Activated CD4-positive, alpha-beta T cell treated with anti-CD3 and anti-CD28 coated beads for 36 hours (primary cell): ENCODE data around the gene SGPL1. TPM values are rescaled to one million over a fixed set of nuclear protein-coding genes. Genes with fewer than 3 reads are reported as not detected.

Source experiments
- ATAC-seq: fragments of 200-7000 bp; cut with Tn5 transposase; one replicate; pipeline ENCODE4 v1.10.0; 2021; ENCODE audit warnings: mild to moderate bottlenecking, moderate library complexity
- CTCF ChIA-PET: fragments of 350-600 bp; sonication (Branson Sonifier 250); formaldehyde crosslinking; loops from one replicate; lab custom pipeline; 2021; ENCODE audit warnings: antibody characterized with exemption; lab: Charles Lee
- POLR2A ChIA-PET: fragments of 350-600 bp; sonication (Branson Sonifier 250); formaldehyde crosslinking; loops from one replicate; lab custom pipeline; 2021; ENCODE audit warnings: antibody characterized with exemption, inconsistent platforms; lab: Charles Lee
- DNase-seq: peaks from one replicate; pipeline ENCODE4 v3.0.0-alpha.2; 2020
- H3K27ac Mint-ChIP-seq: one replicate; pipeline ENCODE4 v1.8.0; 2021; ENCODE audit warnings: mixed read lengths
- H3K27me3 Mint-ChIP-seq: one replicate; pipeline ENCODE4 v1.8.0; 2021; ENCODE audit warnings: mixed read lengths
- H3K36me3 Mint-ChIP-seq: one replicate; pipeline ENCODE4 v1.8.0; 2021; ENCODE audit warnings: low read depth, mixed read lengths
- H3K4me1 Mint-ChIP-seq: one replicate; pipeline ENCODE4 v1.8.0; 2021; ENCODE audit warnings: mixed read lengths
- H3K4me3 Mint-ChIP-seq: one replicate; pipeline ENCODE4 v1.8.0; 2021; ENCODE audit warnings: mild to moderate bottlenecking, moderate library complexity, mixed read lengths
- H3K9me3 Mint-ChIP-seq: one replicate; pipeline ENCODE4 v1.8.0; 2021; ENCODE audit warnings: low read depth, mixed read lengths
- intact Hi-C, 2 experiments: fragments of 100-400 bp; cut with DNase I in 1 of 2; cut with micrococcal nuclease in 1 of 2; formaldehyde crosslinking; loops; one replicate each; pipeline versions ENCODE4 v1.14.2 to v1.15.1; 2022 to 2024; cut with DNase I, micrococcal nuclease
- total RNA-seq, 2 experiments: library from RNA; stranded (reverse); gene quantifications; one replicate each; pipeline ENCODE4 v1.2.3, GENCODE V29; 2021

The SGPL1 gene
- total RNA-seq, 2 experiments from 2014 or later = 33.7 to 48.7 TPM

GRCh38 chr10:70845816-70846215, 30.1 kb downstream of the SGPL1 start:
- H3K27ac Mint-ChIP-seq = peak overlapping the region; percentile 42

GRCh38 chr10:70846795-70847194, 31.0 kb downstream of the SGPL1 start:
- intact Hi-C loops = no loop called here
- DNase-seq (no peak), ATAC-seq (no peak)
- ChIA-PET POLR2A (no interaction called here), CTCF (interaction anchor here (1.6 to 2.2 kb wide), 5 partner anchors 9 to 26 kb away, joined by 5 to 8 read pairs (median 7); no protein-coding TSS in a partner anchor)
- Mint-ChIP-seq H3K27me3 (no peaks in the 10 kb centered on the region), H3K9me3 (no peaks in the 10 kb centered on the region), H3K27ac (peak overlapping the region; percentile 40), H3K4me1 (peaks cover 52% of the 10 kb centered on the region), H3K36me3 (peaks cover 56% of the 10 kb centered on the region), H3K4me3 (no peak overlapping the region)

More at GRCh38 chr10:70845816-70846215, 30.1 kb downstream of the SGPL1 start:
- Mint-ChIP-seq H3K4me3 (no peak overlapping the region), H3K4me1 (peaks cover 59% of the 10 kb centered on the region), H3K36me3 (peaks cover 59% of the 10 kb centered on the region), H3K27me3 (no peaks in the 10 kb centered on the region), H3K9me3 (no peaks in the 10 kb centered on the region)
- DNase-seq (no peak), ATAC-seq (no peak)
- POLR2A ChIA-PET = no interaction called here
- intact Hi-C loops = no loop called here
- CTCF ChIA-PET = interaction anchor here (0.9 to 2.2 kb wide), 5 partner anchors 10 to 25 kb away, joined by 3 to 7 read pairs (median 6); no protein-coding TSS in a partner anchor

DNA sequence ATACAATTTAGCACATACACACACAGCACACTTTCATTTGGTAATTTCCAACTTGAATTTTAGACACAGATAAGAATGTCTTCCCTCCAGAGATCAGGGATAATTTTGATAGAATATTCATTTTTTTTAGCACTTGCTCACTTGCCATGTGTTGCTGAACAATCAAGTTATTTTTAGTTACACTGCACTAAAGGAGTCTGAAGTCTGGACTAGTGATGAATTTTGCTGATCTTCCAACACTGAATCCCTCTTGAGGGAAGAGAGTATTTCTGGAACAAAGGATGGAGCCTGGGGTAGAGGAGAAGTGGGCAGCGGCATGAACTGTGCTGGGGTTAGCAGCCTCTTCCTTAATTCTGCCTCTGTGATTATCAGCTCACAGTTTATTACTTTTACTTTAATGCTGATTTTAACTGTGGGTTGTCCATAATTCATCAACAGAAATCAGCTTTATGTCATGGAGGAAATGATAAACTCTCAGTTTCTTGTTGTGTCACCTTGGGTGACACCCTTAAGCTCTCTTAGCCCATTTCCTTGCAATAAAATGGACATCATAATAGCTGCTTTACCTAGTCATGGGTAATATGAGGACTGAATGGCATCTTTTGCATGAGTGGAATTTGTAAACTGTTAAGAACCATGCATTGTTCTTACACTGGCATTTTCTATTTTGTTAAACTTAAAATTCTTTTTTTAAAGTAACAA, 32.1 kb downstream of the SGPL1 start:
- DNase-seq (no peak), ATAC-seq (peak; percentile 86)
- H3K27ac Mint-ChIP-seq = peak overlapping the region; percentile 82
- no peaks in the 10 kb centered on the region for H3K27me3 Mint-ChIP-seq
- ChIA-PET POLR2A (interaction anchor here (0.5 to 1.1 kb wide), 3 partner anchors 11 to 15 kb away, joined by 3 to 4 read pairs (median 3); no protein-coding TSS in a partner anchor), CTCF (interaction anchor here (0.7 to 2.2 kb wide), 5 partner anchors 9 to 30 kb away, joined by 3 to 8 read pairs (median 4); no protein-coding TSS in a partner anchor)
- peaks cover 52% of the 10 kb centered on the region for H3K4me1 Mint-ChIP-seq
- H3K9me3 Mint-ChIP-seq = no peaks in the 10 kb centered on the region
- intact Hi-C loops = loop anchor here (1.0 kb wide), 2 partner anchors 15 to 27 kb away; no protein-coding TSS in a partner anchor
- peak overlapping the region; percentile 23 for H3K4me3 Mint-ChIP-seq
- H3K36me3 Mint-ChIP-seq = peaks cover 49% of the 10 kb centered on the region

- Mint-ChIP-seq H3K4me1 (peaks cover 42% of the 10 kb centered on the region), H3K27ac (no peak overlapping the region), H3K9me3 (no peaks in the 10 kb centered on the region), H3K27me3 (no peaks in the 10 kb centered on the region), H3K36me3 (peaks cover 41% of the 10 kb centered on the region), H3K4me3 (no peak overlapping the region)
- no peak for DNase-seq
- intact Hi-C loops = no loop called here
- no peak for ATAC-seq
- POLR2A ChIA-PET = no interaction called here
- CTCF ChIA-PET = no interaction called here
Measured at GRCh38 chr10:70849582-70850016, 33.9 kb downstream of the SGPL1 start.

GRCh38 chr10:70850097-70850496, 34.3 kb downstream of the SGPL1 start:
- POLR2A ChIA-PET = no interaction called here
- intact Hi-C loops = no loop called here
- CTCF ChIA-PET = no interaction called here
- Mint-ChIP-seq H3K4me3 (no peak overlapping the region), H3K27ac (no peak overlapping the region), H3K4me1 (peaks cover 37% of the 10 kb centered on the region), H3K27me3 (no peaks in the 10 kb centered on the region), H3K36me3 (peaks cover 36% of the 10 kb centered on the region), H3K9me3 (no peaks in the 10 kb centered on the region)
- ATAC-seq (no peak), DNase-seq (no peak)

- intact Hi-C loops = no loop called here
- ChIA-PET CTCF (interaction anchor here (0.7 kb wide), 1 partner anchor 878 kb away, joined by 3 read pairs; no protein-coding TSS in a partner anchor), POLR2A (no interaction called here)
- Mint-ChIP-seq H3K27ac (no peak overlapping the region), H3K36me3 (peaks cover 37% of the 10 kb centered on the region), H3K4me3 (no peak overlapping the region), H3K27me3 (no peaks in the 10 kb centered on the region), H3K9me3 (no peaks in the 10 kb centered on the region), H3K4me1 (peaks cover 31% of the 10 kb centered on the region)
- DNase-seq = no peak
- no peak for ATAC-seq
Measured at GRCh38 chr10:70851597-70852475, 36.1 kb downstream of the SGPL1 start.

GRCh38 chr10:70853038-70853437, 37.3 kb downstream of the SGPL1 start:
- Mint-ChIP-seq H3K36me3 (peaks cover 39% of the 10 kb centered on the region), H3K4me1 (peaks cover 22% of the 10 kb centered on the region), H3K27me3 (no peaks in the 10 kb centered on the region), H3K9me3 (no peaks in the 10 kb centered on the region), H3K4me3 (no peak overlapping the region), H3K27ac (no peak overlapping the region)
- ChIA-PET POLR2A (no interaction called here), CTCF (interaction anchor here (0.6 to 1.4 kb wide), 2 partner anchors 28 to 309 kb away, joined by 3 to 6 read pairs; no protein-coding TSS in a partner anchor)
- intact Hi-C loops = no loop called here
- no peak for ATAC-seq
- no peak for DNase-seq

DNA sequence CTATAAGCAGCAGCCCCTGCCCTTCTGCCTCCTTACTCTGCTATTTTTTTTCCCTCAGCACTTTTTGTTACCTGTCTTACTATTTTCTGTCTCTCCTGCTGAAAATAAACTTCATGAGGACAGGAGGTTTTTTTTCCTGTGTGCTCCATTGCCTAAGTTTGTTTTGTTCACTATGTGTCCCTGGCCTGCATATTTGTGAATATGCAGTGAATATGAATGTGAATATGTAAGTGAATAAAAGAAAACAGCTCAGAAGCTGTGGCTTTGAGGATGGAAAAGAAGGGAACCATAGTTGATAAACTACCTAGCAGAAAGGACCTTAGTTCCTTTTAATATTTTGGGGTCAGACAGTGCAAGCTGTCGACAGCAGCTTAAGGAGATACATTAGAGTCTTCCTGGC, 37.7 kb downstream of the SGPL1 start:
- intact Hi-C loops = no loop called here
- Mint-ChIP-seq H3K27ac (no peak overlapping the region), H3K4me3 (no peak overlapping the region), H3K36me3 (peaks cover 41% of the 10 kb centered on the region), H3K4me1 (peaks cover 21% of the 10 kb centered on the region), H3K27me3 (no peaks in the 10 kb centered on the region), H3K9me3 (no peaks in the 10 kb centered on the region)
- ChIA-PET CTCF (interaction anchor here (0.6 to 1.4 kb wide), 3 partner anchors 27 to 309 kb away, joined by 3 to 6 read pairs (median 3); no protein-coding TSS in a partner anchor), POLR2A (no interaction called here)
- DNase-seq (no peak), ATAC-seq (no peak)

DNA sequence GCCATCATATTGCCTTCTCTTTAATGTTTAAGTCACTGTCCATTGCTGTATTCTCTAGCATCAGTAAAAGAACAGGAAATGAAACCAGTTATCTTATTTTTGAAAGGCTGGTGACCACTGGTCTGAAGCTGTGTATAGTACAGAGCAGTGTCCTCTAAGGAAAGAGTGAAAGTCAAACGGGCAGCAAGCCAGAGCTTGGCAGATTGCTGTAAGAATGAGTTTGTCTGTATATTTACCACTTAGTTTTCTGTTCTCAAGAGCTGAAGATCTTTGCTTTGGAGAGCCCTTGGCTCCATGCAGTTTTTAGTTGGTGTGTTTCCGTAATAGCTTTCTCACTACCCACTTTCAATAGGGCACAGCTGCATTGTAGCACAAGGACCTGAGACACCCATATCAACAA, 40.7 kb downstream of the SGPL1 start:
- intact Hi-C loops = no loop called here
- no peaks in the 10 kb centered on the region for H3K27me3 Mint-ChIP-seq
- ChIA-PET POLR2A (no interaction called here), CTCF (interaction anchor here (0.7 to 2.0 kb wide), 2 partner anchors 11 to 23 kb away, joined by 3 to 7 read pairs; no protein-coding TSS in a partner anchor)
- ATAC-seq (no peak), DNase-seq (no peak)
- peak overlapping the region; percentile 39 for H3K27ac Mint-ChIP-seq
- H3K4me1 Mint-ChIP-seq = peaks cover 7% of the 10 kb centered on the region
- no peaks in the 10 kb centered on the region for H3K9me3 Mint-ChIP-seq
- H3K36me3 Mint-ChIP-seq = peaks cover 49% of the 10 kb centered on the region
- no peak overlapping the region for H3K4me3 Mint-ChIP-seq

DNA sequence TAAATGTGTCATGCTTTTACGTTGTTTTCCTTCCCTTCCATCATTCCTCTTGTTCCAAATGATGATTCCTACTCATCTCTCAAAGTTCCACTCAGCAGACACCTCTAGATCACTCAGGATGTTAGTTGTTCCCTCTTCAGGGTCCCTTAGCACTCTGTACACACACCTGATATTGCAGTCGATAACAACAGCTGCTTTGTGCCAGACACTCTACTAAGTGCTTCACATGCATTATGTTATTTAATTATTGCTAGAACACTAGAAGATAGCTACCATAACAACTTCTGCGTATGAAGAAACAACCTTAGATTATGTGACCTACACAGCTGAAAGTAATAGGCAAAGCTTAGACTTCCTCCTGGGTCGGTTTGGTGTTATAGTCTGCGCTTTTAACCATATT, 43.0 kb downstream of the SGPL1 start:
- H3K27me3 Mint-ChIP-seq = no peaks in the 10 kb centered on the region
- ChIA-PET POLR2A (no interaction called here), CTCF (interaction anchor here (1.0 to 2.3 kb wide), 5 partner anchors 12 to 38 kb away, joined by 3 to 6 read pairs (median 4); no protein-coding TSS in a partner anchor)
- no peak overlapping the region for H3K4me3 Mint-ChIP-seq
- intact Hi-C loops = no loop called here
- peaks cover 52% of the 10 kb centered on the region for H3K36me3 Mint-ChIP-seq
- H3K27ac Mint-ChIP-seq = no peak overlapping the region
- ATAC-seq (no peak), DNase-seq (no peak)
- H3K9me3 Mint-ChIP-seq = no peaks in the 10 kb centered on the region
- H3K4me1 Mint-ChIP-seq = peaks cover 20% of the 10 kb centered on the region
